Keratinocyte (primary cell): ENCODE results near the gene SMG6. TPM values are rescaled to one million over a fixed set of nuclear protein-coding genes. Genes with fewer than 3 reads are reported as not detected.
"Not testable (repeated sequence)": the region's sequence is repeated elsewhere in the genome, so short reads cannot be mapped to it uniquely, and the experiment has no call there.

Experiments
- DNase-seq: peaks from one replicate; pipeline ENCODE4 v3.0.0-alpha.2; 2011; ENCODE audit warnings: low read depth, missing footprints, low spot score
- FAIRE-seq: peaks from 2 replicates; lab custom pipeline; 2011; peaks lifted over from hg19 to GRCh38; lab: Jason Lieb, UNC
- H2AFZ ChIP-seq: 2 replicates; pipeline ENCODE4 v1.6.0; 2012; ENCODE audit warnings: low read length, control low read depth, inconsistent platforms; ENCODE audit not compliant: control insufficient read depth
- H3K27ac ChIP-seq: 2 replicates; pipeline ENCODE4 v1.5.1; 2011; ENCODE audit warnings: low read length; ENCODE audit not compliant: control insufficient read depth, insufficient read depth
- H3K27me3 ChIP-seq: 3 replicates; pipeline ENCODE4 v1.6.0; 2011; ENCODE audit warnings: low read length; ENCODE audit not compliant: control insufficient read depth, insufficient read depth; ENCODE audit errors: extremely low read depth
- H3K36me3 ChIP-seq, 2 experiments: 2 replicates in 1 of 2; 3 replicates in 1 of 2; pipeline ENCODE4 v1.5.1; 2011; ENCODE audit warnings: low read length in 2 of 2, mild to moderate bottlenecking in 1 of 2; ENCODE audit not compliant: control insufficient read depth in 2 of 2, insufficient read depth in 2 of 2; ENCODE audit errors: extremely low read depth in 1 of 2
- H3K4me1 ChIP-seq: 3 replicates; pipeline ENCODE4 v1.5.1; 2011; ENCODE audit warnings: low read length; ENCODE audit not compliant: control insufficient read depth, insufficient read depth; ENCODE audit errors: extremely low read depth
- H3K4me2 ChIP-seq: 3 replicates; pipeline ENCODE4 v1.6.0; 2011; ENCODE audit warnings: low read depth, low read length; ENCODE audit not compliant: control insufficient read depth, insufficient read depth; ENCODE audit errors: extremely low read depth
- H3K4me3 ChIP-seq, 3 experiments: fragments of 200-600 bp in 1 of 3; sonication (generic) in 1 of 3; 2 replicates in 2 of 3; 3 replicates in 1 of 3; pipeline ENCODE4 v1.5.1; 2011 to 2016; ENCODE audit warnings: low read length in 3 of 3, mild to moderate bottlenecking in 3 of 3, control low read depth in 2 of 3, inconsistent platforms in 1 of 3, low read depth in 1 of 3, mixed read lengths in 1 of 3, mixed run types in 1 of 3, moderate library complexity in 1 of 3; ENCODE audit not compliant: control insufficient read depth in 2 of 3, insufficient read depth in 2 of 3; ENCODE audit errors: extremely low read depth in 1 of 3
- H3K79me2 ChIP-seq: 2 replicates; pipeline ENCODE4 v1.6.0; 2012; ENCODE audit warnings: low read length; ENCODE audit not compliant: control insufficient read depth, insufficient read depth
- H3K9ac ChIP-seq: 3 replicates; pipeline ENCODE4 v1.6.0; 2011; ENCODE audit warnings: low read length; ENCODE audit not compliant: control insufficient read depth, insufficient read depth; ENCODE audit errors: extremely low read depth
- H3K9me1 ChIP-seq: 3 replicates; pipeline ENCODE4 v1.6.0; 2011; ENCODE audit warnings: low read length; ENCODE audit not compliant: control insufficient read depth, insufficient read depth; ENCODE audit errors: extremely low read depth
- H3K9me3 ChIP-seq: 2 replicates; pipeline ENCODE4 v1.5.1; 2012; ENCODE audit warnings: low read depth, low read length; ENCODE audit not compliant: control insufficient read depth
- H4K20me1 ChIP-seq: 3 replicates; pipeline ENCODE4 v1.6.0; 2011; ENCODE audit warnings: low read length; ENCODE audit not compliant: control insufficient read depth, insufficient read depth; ENCODE audit errors: extremely low read depth
- CTCF ChIP-seq, 3 experiments: IDR thresholded peaks in 1 of 3; conservative IDR thresholded peaks in 1 of 3; optimal IDR thresholded peaks in 1 of 3; 2 replicates in 2 of 3; 3 replicates in 1 of 3; pipeline versions ENCODE3 to v1.5.1; 2011; ENCODE audit warnings: low read length in 3 of 3, mild to moderate bottlenecking in 3 of 3, moderate library complexity in 2 of 3, control low read depth in 1 of 3, inconsistent platforms in 1 of 3; ENCODE audit not compliant: insufficient read depth in 2 of 3; ENCODE audit errors: extremely low read depth in 1 of 3
- EZH2 ChIP-seq: IDR thresholded peaks from one replicate; pipeline ENCODE4 v1.6.1; 2012; ENCODE audit warnings: inconsistent platforms, mild to moderate bottlenecking, low read length, moderate library complexity
- dilution Hi-C: fragments of 300-500 bp; cut with MboI; formaldehyde crosslinking; loops from one replicate; pipeline ENCODE4 v1.7.0; 2020; ENCODE audit warnings: low sequenced_read_pairs; ENCODE audit not compliant: extremely low pct_ligation_motif_present
- polyA plus RNA-seq, 5 experiments: library from polyadenylated mRNA; depleted of rRNA in 3 of 5; stranded (reverse) in 3 of 5; stranded (forward) in 1 of 5; unstranded in 1 of 5; fragments of >200 nt; gene quantifications; 1 replicate in 1 of 5; 2 replicates in 3 of 5; 3 replicates in 1 of 5; pipeline versions ENCODE4 v1.2.1 to v1.2.3, GENCODE V29; 2011 to 2012; ENCODE audit warnings: missing spikeins in 2 of 5, low read depth in 1 of 5, low replicate concordance in 1 of 5

Gene SMG6
- polyA plus RNA-seq, 1 donor (not counting 4 experiments of a cell fraction or from before 2014, with no cell fraction given), result 3.6 TPM

- Histone ChIP-seq H3K4me2 (no peak overlapping the region), H2AFZ (no peak overlapping the region), H3K4me1 (peaks cover 22% of the 10 kb centered on the region), H3K9ac (no peak overlapping the region), H3K9me3 (no peaks in the 10 kb centered on the region), H3K27ac (no peak overlapping the region), H3K79me2 (no peaks in the 10 kb centered on the region), H3K9me1 (no peaks in the 10 kb centered on the region), H3K27me3 (no peaks in the 10 kb centered on the region), H3K4me3 (no peak overlapping the region), H3K36me3 (peaks cover 0 to 5% of the 10 kb centered on the region in 2 experiments), H4K20me1 (no peaks in the 10 kb centered on the region)
- FAIRE-seq, result no peak
- DNase-seq, result no peak
- dilution Hi-C loops, result no loop called here
- TF ChIP-seq EZH2 (no peak), CTCF (optimal IDR thresholded peaks at IDR 0.05 in 1 of 3, IDR thresholded peaks at IDR 0.05 in 1 of 3, conservative IDR thresholded peaks at IDR 0.05 in 1 of 3; ENCODE audit: extremely low read depth in 1 of 3, insufficient read depth in 2 of 3, low read length in 3 of 3) (no peak)
Observed at GRCh38 chr17:2013994-2014317, 289.6 kb downstream of the SMG6 start.

GRCh38 chr17:2013220-2013993, 290.2 kb downstream of the SMG6 start:
- H3K36me3 ChIP-seq, DNase-seq, H3K4me3 ChIP-seq, H3K9me1 ChIP-seq, dilution Hi-C loops, H3K79me2 ChIP-seq, FAIRE-seq, H3K4me2 ChIP-seq, H4K20me1 ChIP-seq, H3K27me3 ChIP-seq, H2AFZ ChIP-seq, H3K9ac ChIP-seq, H3K27ac ChIP-seq, H3K9me3 ChIP-seq: not testable (repeated sequence)
- peaks cover 25% of the 10 kb centered on the region for H3K4me1 ChIP-seq

GRCh38 chr17:2012499-2012898, 291.1 kb downstream of the SMG6 start:
- Histone ChIP-seq H3K79me2 (no peaks in the 10 kb centered on the region), H3K36me3 (peaks cover 0 to 5% of the 10 kb centered on the region in 2 experiments), H3K27ac (peak overlapping the region; percentile 34), H3K4me1 (peaks cover 25% of the 10 kb centered on the region), H2AFZ (no peak overlapping the region), H3K9ac (no peak overlapping the region), H3K27me3 (no peaks in the 10 kb centered on the region), H4K20me1 (no peaks in the 10 kb centered on the region), H3K9me1 (no peaks in the 10 kb centered on the region), H3K4me2 (peak overlapping the region; percentile 83), H3K4me3 (no peak overlapping the region), H3K9me3 (no peaks in the 10 kb centered on the region)
- FAIRE-seq (no peak), DNase-seq (no peak)
- TF ChIP-seq EZH2 (no peak), CTCF (optimal IDR thresholded peaks at IDR 0.05 in 1 of 3, IDR thresholded peaks at IDR 0.05 in 1 of 3, conservative IDR thresholded peaks at IDR 0.05 in 1 of 3; ENCODE audit: extremely low read depth in 1 of 3, insufficient read depth in 2 of 3, low read length in 3 of 3) (no peak)
- dilution Hi-C loops, result no loop called here
